SK-N-SH treated with all-trans-retinoic acid at 6 μM for 48 hours (cell line): ENCODE data around the gene SULT1B1.

Source experiments
- ATAC-seq: fragments of 200-7000 bp; cut with Tn5 transposase; 3 replicates; pipeline ENCODE4 v1.9.1; 2020; ENCODE audit warnings: mild to moderate bottlenecking, moderate library complexity
- ARNTL ChIP-seq: fragments of 450-650 bp; formaldehyde crosslinking; IDR thresholded peaks from 2 replicates; pipeline ENCODE4 v1.5.0; 2020; ENCODE audit warnings: low read depth, mild to moderate bottlenecking, moderate library complexity, borderline replicate concordance
- BACH2 ChIP-seq: fragments of 250-450 bp; sonication (Bioruptor Pico); IDR thresholded peaks from 2 replicates; pipeline ENCODE4 v1.9.0; 2021; ENCODE audit warnings: mild to moderate bottlenecking, borderline replicate concordance
- CSDC2 ChIP-seq: fragments of 250-450 bp; sonication (Bioruptor Pico); IDR thresholded peaks from 2 replicates; pipeline ENCODE4 v1.5.0; 2020; ENCODE audit warnings: mild to moderate bottlenecking, moderate library complexity
- ESRRG ChIP-seq: fragments of 250-450 bp; sonication (Bioruptor Pico); IDR thresholded peaks from 2 replicates; pipeline ENCODE4 v1.6.1; 2021; ENCODE audit warnings: mild to moderate bottlenecking
- GLIS3 ChIP-seq: fragments of 250-450 bp; sonication (Bioruptor Pico); IDR thresholded peaks from 2 replicates; pipeline ENCODE4 v1.5.0; 2020; ENCODE audit warnings: mild to moderate bottlenecking, moderate library complexity
- ISL1 ChIP-seq: fragments of 250-450 bp; sonication (Bioruptor Pico); IDR thresholded peaks from 2 replicates; pipeline ENCODE4 v2.1.2; 2022; ENCODE audit warnings: mild to moderate bottlenecking, moderate library complexity
- OSR1 ChIP-seq: fragments of 250-450 bp; sonication (Bioruptor Pico); IDR thresholded peaks from 2 replicates; pipeline ENCODE4 v1.8.0; 2022; ENCODE audit warnings: moderate library complexity, mild to moderate bottlenecking, inconsistent platforms
- PPARA ChIP-seq: fragments of 250-450 bp; sonication (Bioruptor Pico); IDR thresholded peaks from 2 replicates; pipeline ENCODE4 v1.5.0; 2020; ENCODE audit warnings: mild to moderate bottlenecking, borderline replicate concordance
- RARB ChIP-seq: fragments of 250-450 bp; sonication (Bioruptor Pico); IDR thresholded peaks from 2 replicates; pipeline ENCODE4 v1.8.0; 2021; ENCODE audit warnings: mild to moderate bottlenecking, moderate library complexity
- SNAI2 ChIP-seq: fragments of 250-450 bp; sonication (Bioruptor Pico); IDR thresholded peaks from 2 replicates; pipeline ENCODE4 v1.5.0; 2020; ENCODE audit warnings: mild to moderate bottlenecking, moderate library complexity
- TCF4 ChIP-seq: fragments of 250-450 bp; sonication (Bioruptor Pico); IDR thresholded peaks from 2 replicates; pipeline ENCODE4 v1.8.0; 2021; ENCODE audit warnings: mild to moderate bottlenecking, moderate library complexity, borderline replicate concordance
- TOX ChIP-seq: fragments of 250-450 bp; sonication (Bioruptor Pico); IDR thresholded peaks from 2 replicates; pipeline ENCODE4 v1.8.0; 2021; ENCODE audit warnings: mild to moderate bottlenecking, moderate library complexity, borderline replicate concordance
- ZC3H10 ChIP-seq: fragments of 250-450 bp; sonication (Bioruptor Pico); IDR thresholded peaks from 2 replicates; pipeline ENCODE4 v1.5.1; 2021; ENCODE audit warnings: mild to moderate bottlenecking, moderate library complexity
- ZFP3 ChIP-seq: fragments of 250-450 bp; sonication (Bioruptor Pico); IDR thresholded peaks from 2 replicates; pipeline ENCODE4 v1.5.0; 2020; ENCODE audit warnings: mild to moderate bottlenecking, moderate library complexity
- ZFP30 ChIP-seq: fragments of 450-650 bp; formaldehyde crosslinking; IDR thresholded peaks from 2 replicates; pipeline ENCODE4 v1.5.0; 2022; ENCODE audit warnings: mild to moderate bottlenecking, moderate library complexity
- ZNF565 ChIP-seq: fragments of 450-650 bp; formaldehyde crosslinking; conservative IDR thresholded peaks from 2 replicates; pipeline ENCODE4 v1.5.0; 2020; ENCODE audit warnings: low read depth, mild to moderate bottlenecking, moderate library complexity
- ZNF70 ChIP-seq: fragments of 450-650 bp; formaldehyde crosslinking; IDR thresholded peaks from 2 replicates; pipeline ENCODE4 v1.5.0; 2020; ENCODE audit warnings: mild to moderate bottlenecking, moderate library complexity
- ZNF8 ChIP-seq: fragments of 450-650 bp; formaldehyde crosslinking; IDR thresholded peaks from 2 replicates; pipeline ENCODE4 v1.5.0; 2020; ENCODE audit warnings: mild to moderate bottlenecking, moderate library complexity
- TF ChIP-seq, protein P1 (sequence below): fragments of 250-450 bp; sonication (Bioruptor Pico); IDR thresholded peaks from 2 replicates; pipeline ENCODE4 v1.5.1; 2021; ENCODE audit warnings: mild to moderate bottlenecking, moderate library complexity
- TF ChIP-seq, protein P2 (sequence below): fragments of 250-450 bp; sonication (Bioruptor Pico); IDR thresholded peaks from 2 replicates; pipeline ENCODE4 v1.5.0; 2020; ENCODE audit warnings: mild to moderate bottlenecking, moderate library complexity
- TF ChIP-seq, protein P3 (sequence below): fragments of 250-450 bp; sonication (Bioruptor Pico); IDR thresholded peaks from 2 replicates; pipeline ENCODE4 v1.8.0; 2021; ENCODE audit warnings: low read depth, mild to moderate bottlenecking, moderate library complexity, borderline replicate concordance

Gene SULT1B1

DNA sequence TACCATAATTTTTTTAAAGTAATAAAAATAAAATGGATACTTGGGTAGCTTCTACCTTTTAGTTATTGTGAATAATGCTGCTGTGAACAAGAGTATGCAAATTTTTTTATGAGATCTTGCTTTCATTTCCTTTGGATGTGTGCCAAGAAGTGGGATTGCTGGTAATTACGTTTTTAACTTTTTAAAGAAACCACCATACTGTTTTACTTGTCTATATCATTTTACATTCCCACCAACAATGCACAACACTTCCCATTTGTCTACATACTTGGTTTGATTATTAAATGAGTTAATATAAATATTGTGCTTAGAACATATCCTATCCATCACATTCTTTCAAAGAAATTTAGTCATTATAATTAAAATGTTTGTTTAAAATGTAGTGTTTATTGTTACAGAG is 3.9 kb upstream of the SULT1B1 start:
- TF ChIP-seq RARB = no peak
- ATAC-seq = no peak

DNA sequence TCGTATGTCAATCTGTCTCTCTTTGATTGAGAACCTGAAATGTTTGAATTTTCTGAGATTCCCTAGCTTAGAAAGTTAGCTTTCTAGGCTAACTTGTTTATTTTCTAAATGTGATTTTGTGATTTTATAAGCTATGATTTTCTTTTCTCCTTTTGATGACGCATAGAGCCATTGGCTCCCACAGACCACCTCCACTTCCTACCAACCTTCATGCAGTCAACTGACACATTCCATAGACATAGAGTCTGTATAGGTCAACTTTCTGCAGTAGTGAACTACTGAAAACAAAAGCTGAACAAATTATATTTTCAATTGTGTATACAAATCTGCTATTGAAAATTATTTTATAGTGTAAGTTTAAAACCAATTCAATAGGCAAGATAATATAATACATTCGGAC is 2.8 kb upstream of the SULT1B1 start:
- 0 out of 3 replicates have a peak, but pooled peaks have one; percentile 19 for ATAC-seq
- TF ChIP-seq ARNTL (CRISPR knock-in tag) = no peak
- no peak for TF ChIP-seq SNAI2 (CRISPR knock-in tag)
- TF ChIP-seq ZNF565 = no peak
- no peak for TF ChIP-seq TCF4
- TF ChIP-seq, protein P1, sequence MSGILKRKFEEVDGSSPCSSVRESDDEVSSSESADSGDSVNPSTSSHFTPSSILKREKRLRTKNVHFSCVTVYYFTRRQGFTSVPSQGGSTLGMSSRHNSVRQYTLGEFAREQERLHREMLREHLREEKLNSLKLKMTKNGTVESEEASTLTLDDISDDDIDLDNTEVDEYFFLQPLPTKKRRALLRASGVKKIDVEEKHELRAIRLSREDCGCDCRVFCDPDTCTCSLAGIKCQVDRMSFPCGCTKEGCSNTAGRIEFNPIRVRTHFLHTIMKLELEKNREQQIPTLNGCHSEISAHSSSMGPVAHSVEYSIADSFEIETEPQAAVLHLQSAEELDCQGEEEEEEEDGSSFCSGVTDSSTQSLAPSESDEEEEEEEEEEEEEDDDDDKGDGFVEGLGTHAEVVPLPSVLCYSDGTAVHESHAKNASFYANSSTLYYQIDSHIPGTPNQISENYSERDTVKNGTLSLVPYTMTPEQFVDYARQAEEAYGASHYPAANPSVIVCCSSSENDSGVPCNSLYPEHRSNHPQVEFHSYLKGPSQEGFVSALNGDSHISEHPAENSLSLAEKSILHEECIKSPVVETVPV = no peak
- TF ChIP-seq ZFP3 (CRISPR knock-in tag) = no peak
- no peak for TF ChIP-seq PPARA (CRISPR knock-in tag)
- TF ChIP-seq ESRRG (CRISPR knock-in tag) = no peak
- no peak for TF ChIP-seq ISL1 (CRISPR knock-in tag)
- no peak for TF ChIP-seq ZFP30 (CRISPR knock-in tag)
- TF ChIP-seq OSR1 (CRISPR knock-in tag) = no peak
- no peak for TF ChIP-seq BACH2 (CRISPR knock-in tag)
- TF ChIP-seq ZNF8 = no peak

DNA sequence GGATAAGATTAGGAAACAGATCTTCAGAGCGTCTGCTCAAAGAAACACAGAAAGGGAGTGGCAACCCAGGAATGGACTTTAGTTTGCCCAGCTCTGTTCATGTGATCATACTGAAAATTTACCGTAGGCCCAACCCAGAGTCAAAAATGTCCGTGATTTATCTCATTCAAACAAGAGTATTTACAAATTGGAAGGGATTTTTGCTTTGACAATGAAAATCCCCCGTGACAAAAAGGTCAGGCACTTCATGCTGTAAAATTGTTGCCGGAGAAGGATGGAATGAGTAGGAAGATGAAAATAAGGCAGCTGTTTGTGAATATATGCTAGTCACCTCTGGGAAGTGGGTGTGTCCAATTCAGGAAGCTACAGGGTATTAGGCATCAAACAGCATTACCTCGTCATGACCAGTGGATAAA is 1.2 kb downstream of the SULT1B1 start:
- TF ChIP-seq PPARA (CRISPR knock-in tag) (no peak), TCF4 (no peak), TOX (no peak), SNAI2 (CRISPR knock-in tag) (no peak), BACH2 (CRISPR knock-in tag) (no peak), ZNF70 (CRISPR knock-in tag) (no peak), ISL1 (CRISPR knock-in tag) (no peak), OSR1 (CRISPR knock-in tag) (no peak), ZC3H10 (CRISPR knock-in tag) (no peak), ZNF565 (no peak), ARNTL (CRISPR knock-in tag) (no peak), CSDC2 (CRISPR knock-in tag) (no peak), ZFP30 (CRISPR knock-in tag) (no peak), ZNF8 (no peak), ESRRG (CRISPR knock-in tag) (no peak), GLIS3 (CRISPR knock-in tag) (no peak), ZFP3 (CRISPR knock-in tag) (no peak)
- TF ChIP-seq, protein P2, sequence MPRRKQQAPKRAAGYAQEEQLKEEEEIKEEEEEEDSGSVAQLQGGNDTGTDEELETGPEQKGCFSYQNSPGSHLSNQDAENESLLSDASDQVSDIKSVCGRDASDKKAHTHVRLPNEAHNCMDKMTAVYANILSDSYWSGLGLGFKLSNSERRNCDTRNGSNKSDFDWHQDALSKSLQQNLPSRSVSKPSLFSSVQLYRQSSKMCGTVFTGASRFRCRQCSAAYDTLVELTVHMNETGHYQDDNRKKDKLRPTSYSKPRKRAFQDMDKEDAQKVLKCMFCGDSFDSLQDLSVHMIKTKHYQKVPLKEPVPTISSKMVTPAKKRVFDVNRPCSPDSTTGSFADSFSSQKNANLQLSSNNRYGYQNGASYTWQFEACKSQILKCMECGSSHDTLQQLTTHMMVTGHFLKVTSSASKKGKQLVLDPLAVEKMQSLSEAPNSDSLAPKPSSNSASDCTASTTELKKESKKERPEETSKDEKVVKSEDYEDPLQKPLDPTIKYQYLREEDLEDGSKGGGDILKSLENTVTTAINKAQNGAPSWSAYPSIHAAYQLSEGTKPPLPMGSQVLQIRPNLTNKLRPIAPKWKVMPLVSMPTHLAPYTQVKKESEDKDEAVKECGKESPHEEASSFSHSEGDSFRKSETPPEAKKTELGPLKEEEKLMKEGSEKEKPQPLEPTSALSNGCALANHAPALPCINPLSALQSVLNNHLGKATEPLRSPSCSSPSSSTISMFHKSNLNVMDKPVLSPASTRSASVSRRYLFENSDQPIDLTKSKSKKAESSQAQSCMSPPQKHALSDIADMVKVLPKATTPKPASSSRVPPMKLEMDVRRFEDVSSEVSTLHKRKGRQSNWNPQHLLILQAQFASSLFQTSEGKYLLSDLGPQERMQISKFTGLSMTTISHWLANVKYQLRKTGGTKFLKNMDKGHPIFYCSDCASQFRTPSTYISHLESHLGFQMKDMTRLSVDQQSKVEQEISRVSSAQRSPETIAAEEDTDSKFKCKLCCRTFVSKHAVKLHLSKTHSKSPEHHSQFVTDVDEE (CRISPR knock-in tag) = no peak
- TF ChIP-seq, protein P3, sequence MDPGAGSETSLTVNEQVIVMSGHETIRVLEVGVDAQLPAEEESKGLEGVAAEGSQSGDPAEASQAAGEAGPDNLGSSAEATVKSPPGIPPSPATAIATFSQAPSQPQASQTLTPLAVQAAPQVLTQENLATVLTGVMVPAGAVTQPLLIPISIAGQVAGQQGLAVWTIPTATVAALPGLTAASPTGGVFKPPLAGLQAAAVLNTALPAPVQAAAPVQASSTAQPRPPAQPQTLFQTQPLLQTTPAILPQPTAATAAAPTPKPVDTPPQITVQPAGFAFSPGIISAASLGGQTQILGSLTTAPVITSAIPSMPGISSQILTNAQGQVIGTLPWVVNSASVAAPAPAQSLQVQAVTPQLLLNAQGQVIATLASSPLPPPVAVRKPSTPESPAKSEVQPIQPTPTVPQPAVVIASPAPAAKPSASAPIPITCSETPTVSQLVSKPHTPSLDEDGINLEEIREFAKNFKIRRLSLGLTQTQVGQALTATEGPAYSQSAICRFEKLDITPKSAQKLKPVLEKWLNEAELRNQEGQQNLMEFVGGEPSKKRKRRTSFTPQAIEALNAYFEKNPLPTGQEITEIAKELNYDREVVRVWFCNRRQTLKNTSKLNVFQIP (CRISPR knock-in tag) = no peak
- TF ChIP-seq, protein P1 = no peak
- ATAC-seq = peak; percentile 49; the same call in 2 of the 3 replicates

DNA sequence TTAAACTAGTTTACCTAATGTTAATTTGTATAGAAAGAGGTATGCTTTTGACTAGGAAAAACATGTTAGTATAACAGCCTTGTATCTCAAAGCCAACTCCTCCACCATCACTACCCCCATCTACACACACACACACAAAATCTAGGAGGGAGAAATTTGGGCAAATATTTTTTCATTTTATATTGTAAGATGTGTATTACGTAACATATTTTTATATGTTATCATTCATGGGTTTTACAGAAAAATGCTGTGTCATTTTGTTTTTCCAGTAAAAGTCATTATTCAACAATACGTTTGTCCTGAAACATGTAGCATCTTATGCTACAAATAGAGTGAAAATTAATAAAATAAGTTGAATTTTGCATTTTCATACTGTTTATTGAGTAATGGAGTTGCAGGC is 3.0 kb downstream of the SULT1B1 start:
- TF ChIP-seq CSDC2 (CRISPR knock-in tag) = no peak
- TF ChIP-seq PPARA (CRISPR knock-in tag) = no peak
- TF ChIP-seq ZNF8 = no peak
- TF ChIP-seq OSR1 (CRISPR knock-in tag) = no peak
- no peak for ATAC-seq
